ENCODE data around the gene OLR1. TPM values are rescaled to one million over a fixed set of nuclear protein-coding genes. Genes with fewer than 3 reads are reported as not detected.
A peak's percentile ranks its signal among the peaks of the same experiment; 100 is the strongest.

The OLR1 gene
- total RNA-seq, 2 experiments from 2014 or later, result not detected

DNA sequence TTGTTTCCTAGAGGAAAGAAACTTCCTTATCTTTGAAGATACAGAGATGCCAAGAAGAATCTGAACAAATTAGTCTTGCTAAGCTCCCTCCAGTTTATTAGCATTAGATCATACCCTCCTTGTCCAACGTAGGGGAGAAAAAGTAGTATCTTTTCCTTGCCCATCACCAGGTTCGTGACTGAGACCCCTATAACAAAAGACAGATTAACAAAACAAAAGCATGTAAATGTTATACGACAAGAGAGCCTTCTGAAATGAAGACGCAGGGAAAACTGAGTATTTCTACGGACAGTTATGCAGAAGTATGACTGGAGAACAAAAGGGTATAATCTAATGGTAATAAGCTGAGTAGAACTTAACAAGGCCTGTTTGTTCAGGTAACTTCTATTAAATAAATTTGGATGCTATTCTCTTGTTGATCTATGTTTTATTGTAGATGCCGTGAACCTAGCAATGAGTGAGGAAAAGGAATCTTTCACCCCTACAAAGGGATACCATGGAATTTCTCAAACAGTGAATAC lies 39.0 kb downstream of the OLR1 start:
- peaks cover 16% of the 10 kb centered on the region for H3K4me1 ChIP-seq (ENCODE audit: insufficient read depth, low read length, poor library complexity, severe bottlenecking)
- no peaks in the 10 kb centered on the region for H3K36me3 ChIP-seq (ENCODE audit: insufficient read depth, low read length)
- H3K4me3 ChIP-seq (ENCODE audit: low read depth, low read length, poor library complexity, severe bottlenecking), result no peak overlapping the region
- intact Hi-C loops (cut with micrococcal nuclease; ENCODE audit: unreplicated experiment), result no loop called here
- H3K9me2 ChIP-seq (ENCODE audit: insufficient read depth, low read length), result no peaks in the 10 kb centered on the region
- BruUV-seq (replicated peaks), result no TSS peak
- H4K20me1 ChIP-seq (ENCODE audit: insufficient read depth, low read length), result no peaks in the 10 kb centered on the region
- H2AFZ ChIP-seq (ENCODE audit: low read length), result no peak overlapping the region
- no peak overlapping the region for H3K27ac ChIP-seq (ENCODE audit: low read depth, low read length, poor library complexity, severe bottlenecking)
- H3K4me2 ChIP-seq (ENCODE audit: low read length), result no peak overlapping the region
- ChIA-PET CTCF (ENCODE audit: unreplicated experiment) (no interaction called here), POLR2A (no interaction called here)
- H3K9me3 ChIP-seq (ENCODE audit: low read length), result no peaks in the 10 kb centered on the region
- DNase-seq (ENCODE audit: low spot score), result no peak
- TF ChIP-seq EZH2phosphoT487 (IDR thresholded peaks at IDR 0.05; ENCODE audit: borderline replicate concordance, low read depth, low read length), result no peak
- TF ChIP-seq, protein P1, sequence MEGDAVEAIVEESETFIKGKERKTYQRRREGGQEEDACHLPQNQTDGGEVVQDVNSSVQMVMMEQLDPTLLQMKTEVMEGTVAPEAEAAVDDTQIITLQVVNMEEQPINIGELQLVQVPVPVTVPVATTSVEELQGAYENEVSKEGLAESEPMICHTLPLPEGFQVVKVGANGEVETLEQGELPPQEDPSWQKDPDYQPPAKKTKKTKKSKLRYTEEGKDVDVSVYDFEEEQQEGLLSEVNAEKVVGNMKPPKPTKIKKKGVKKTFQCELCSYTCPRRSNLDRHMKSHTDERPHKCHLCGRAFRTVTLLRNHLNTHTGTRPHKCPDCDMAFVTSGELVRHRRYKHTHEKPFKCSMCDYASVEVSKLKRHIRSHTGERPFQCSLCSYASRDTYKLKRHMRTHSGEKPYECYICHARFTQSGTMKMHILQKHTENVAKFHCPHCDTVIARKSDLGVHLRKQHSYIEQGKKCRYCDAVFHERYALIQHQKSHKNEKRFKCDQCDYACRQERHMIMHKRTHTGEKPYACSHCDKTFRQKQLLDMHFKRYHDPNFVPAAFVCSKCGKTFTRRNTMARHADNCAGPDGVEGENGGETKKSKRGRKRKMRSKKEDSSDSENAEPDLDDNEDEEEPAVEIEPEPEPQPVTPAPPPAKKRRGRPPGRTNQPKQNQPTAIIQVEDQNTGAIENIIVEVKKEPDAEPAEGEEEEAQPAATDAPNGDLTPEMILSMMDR (conservative IDR thresholded peaks at IDR 0.05; ENCODE audit: low read length), result no peak
- no peaks in the 10 kb centered on the region for H3K79me2 ChIP-seq (ENCODE audit: insufficient read depth, low read depth, low read length)

DNA sequence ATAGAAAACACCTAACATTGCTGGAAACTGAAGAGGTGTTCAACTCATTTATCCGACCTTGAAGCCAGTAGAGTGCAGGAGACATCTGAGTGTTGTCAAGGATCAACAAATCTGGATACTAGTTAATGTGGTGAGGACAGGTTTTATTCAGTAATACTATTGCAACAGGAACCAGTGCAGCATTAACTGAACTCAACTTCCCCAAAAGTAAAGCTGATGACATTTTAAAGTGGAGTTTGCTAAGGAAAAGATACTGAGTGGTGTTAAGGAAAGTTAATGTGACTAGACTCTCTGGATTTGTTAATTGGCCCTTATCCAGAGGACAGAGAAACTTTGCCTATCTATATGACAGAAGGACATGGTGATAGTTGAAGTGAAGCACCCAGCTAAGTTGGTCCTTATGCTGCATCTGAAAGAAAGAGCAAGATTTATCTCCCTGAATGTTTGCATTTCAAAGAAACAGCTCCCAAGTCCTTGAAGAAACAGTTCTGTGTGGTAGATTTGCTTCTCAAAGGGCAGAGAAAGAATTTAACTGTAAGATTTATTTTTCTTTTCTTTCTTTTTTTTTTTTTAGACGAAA lies 40.7 kb downstream of the OLR1 start:
- H3K27ac ChIP-seq (ENCODE audit: low read depth, low read length, poor library complexity, severe bottlenecking), result no peak overlapping the region
- no peaks in the 10 kb centered on the region for H3K36me3 ChIP-seq (ENCODE audit: insufficient read depth, low read length)
- CTCF ChIA-PET (ENCODE audit: unreplicated experiment), result no interaction called here
- no peak overlapping the region for H2AFZ ChIP-seq (ENCODE audit: low read length)
- no peaks in the 10 kb centered on the region for H4K20me1 ChIP-seq (ENCODE audit: insufficient read depth, low read length)
- intact Hi-C loops (cut with micrococcal nuclease; ENCODE audit: unreplicated experiment), result no loop called here
- H3K79me2 ChIP-seq (ENCODE audit: insufficient read depth, low read depth, low read length), result no peaks in the 10 kb centered on the region
- no peaks in the 10 kb centered on the region for H3K9me3 ChIP-seq (ENCODE audit: low read length)
- no peak overlapping the region for H3K4me2 ChIP-seq (ENCODE audit: low read length)
- no peak overlapping the region for H3K4me3 ChIP-seq (ENCODE audit: low read depth, low read length, poor library complexity, severe bottlenecking)
- H3K9me2 ChIP-seq (ENCODE audit: insufficient read depth, low read length), result no peaks in the 10 kb centered on the region
- TF ChIP-seq EZH2phosphoT487 (IDR thresholded peaks at IDR 0.05; ENCODE audit: borderline replicate concordance, low read depth, low read length), result no peak
- TF ChIP-seq, protein P1 (conservative IDR thresholded peaks at IDR 0.05; ENCODE audit: low read length), result no peak
- peaks cover 16% of the 10 kb centered on the region for H3K4me1 ChIP-seq (ENCODE audit: insufficient read depth, low read length, poor library complexity, severe bottlenecking)
- no TSS peak for BruUV-seq (replicated peaks)
- no peak for DNase-seq (ENCODE audit: low spot score)
- POLR2A ChIA-PET, result no interaction called here

DNA sequence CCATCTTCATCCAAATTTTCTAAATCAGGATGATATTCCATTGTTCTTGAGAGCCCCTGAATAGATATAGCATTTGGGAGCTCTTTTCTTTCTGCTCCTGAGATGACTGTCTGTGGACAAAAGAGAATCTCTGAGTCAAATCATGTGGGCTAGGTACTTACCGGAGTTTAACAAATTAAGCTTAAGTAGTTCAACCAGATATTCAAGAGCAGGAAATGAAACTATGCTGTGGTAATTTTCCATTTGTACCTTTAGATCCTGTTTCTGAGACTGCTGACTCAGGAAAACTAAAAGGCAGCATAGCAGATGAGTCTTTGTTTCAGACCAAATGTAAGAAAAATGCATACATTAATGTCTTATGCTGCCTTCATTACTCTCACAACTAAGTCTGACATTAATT lies 41.9 kb downstream of the OLR1 start, which contains the start of gene CLEC7A:
CLEC7A (minus strand) TSS at position 158 of the 400 bp plus-strand sequence; CDS start at position 41, 117 bp downstream.
- no peaks in the 10 kb centered on the region for H3K9me3 ChIP-seq (ENCODE audit: low read length)
- TF ChIP-seq, protein P1 (conservative IDR thresholded peaks at IDR 0.05; ENCODE audit: low read length), result no peak
- no peak for TF ChIP-seq EZH2phosphoT487 (IDR thresholded peaks at IDR 0.05; ENCODE audit: borderline replicate concordance, low read depth, low read length)
- ChIA-PET CTCF (ENCODE audit: unreplicated experiment) (no interaction called here), POLR2A (interaction anchor here (0.6 to 1.0 kb wide), 4 partner anchors 11 to 696 kb away, joined by 3 to 5 read pairs (median 4); partner anchors contain the start of gene TAS2R10)
- peaks cover 16% of the 10 kb centered on the region for H3K4me1 ChIP-seq (ENCODE audit: insufficient read depth, low read length, poor library complexity, severe bottlenecking)
- peak; percentile 43 for DNase-seq (ENCODE audit: low spot score)
- no peaks in the 10 kb centered on the region for H3K9me2 ChIP-seq (ENCODE audit: insufficient read depth, low read length)
- H3K4me2 ChIP-seq (ENCODE audit: low read length), result peak within 1 kb of the TSS; percentile 42
- no peak within 1 kb of the TSS for H3K27ac ChIP-seq (ENCODE audit: low read depth, low read length, poor library complexity, severe bottlenecking)
- no peaks in the 10 kb centered on the region for H3K79me2 ChIP-seq (ENCODE audit: insufficient read depth, low read depth, low read length)
- intact Hi-C loops (cut with micrococcal nuclease; ENCODE audit: unreplicated experiment), result no loop called here
- H3K36me3 ChIP-seq (ENCODE audit: insufficient read depth, low read length), result no peaks in the 10 kb centered on the region
- H2AFZ ChIP-seq (ENCODE audit: low read length), result no peak within 1 kb of the TSS
- H4K20me1 ChIP-seq (ENCODE audit: insufficient read depth, low read length), result no peaks in the 10 kb centered on the region
- BruUV-seq (replicated peaks), result no TSS peak
- no peak within 1 kb of the TSS for H3K4me3 ChIP-seq (ENCODE audit: low read depth, low read length, poor library complexity, severe bottlenecking)
